Subcutaneous adipose tissue (tissue), 4 donors: Measurements from ENCODE around the gene IGF1R. TPM values are rescaled to one million over a fixed set of nuclear protein-coding genes. Genes with fewer than 3 reads are reported as not detected.

ENCODE experiments used
- CTCF ChIP-seq: fragments of 450-650 bp; IDR thresholded peaks from one replicate; pipeline ENCODE4 v1.5.1; 2016; ENCODE audit warnings: low read depth, mild to moderate bottlenecking, control low read depth, antibody characterized with exemption, moderate library complexity
- total RNA-seq, 4 donors: library from RNA; depleted of rRNA; stranded (reverse); fragments of >200 nt; gene quantifications; one replicate each; pipeline ENCODE4 v1.1.0, GENCODE V29; 2016

Gene IGF1R
- total RNA-seq, 4 donors from 2014 or later, result 27.4 to 53.7 (median 49.7) TPM

GRCh38 chr15:98896802-98897732 is 248.7 kb downstream of the IGF1R start:
- no peak for TF ChIP-seq CTCF

- TF ChIP-seq CTCF, result no peak
Measured at GRCh38 chr15:98898122-98898521, 249.8 kb downstream of the IGF1R start.

GRCh38 chr15:98899272-98900021 is 251.1 kb downstream of the IGF1R start:
- no peak for TF ChIP-seq CTCF

GRCh38 chr15:98900356-98900755 is 252.0 kb downstream of the IGF1R start:
- no peak for TF ChIP-seq CTCF

GRCh38 chr15:98901434-98902072 is 253.2 kb downstream of the IGF1R start:
- TF ChIP-seq CTCF, result no peak

- TF ChIP-seq CTCF, result no peak
Measured at GRCh38 chr15:98902931-98903330, 254.6 kb downstream of the IGF1R start.
